ENCODE data around the gene NHS.

DNA sequence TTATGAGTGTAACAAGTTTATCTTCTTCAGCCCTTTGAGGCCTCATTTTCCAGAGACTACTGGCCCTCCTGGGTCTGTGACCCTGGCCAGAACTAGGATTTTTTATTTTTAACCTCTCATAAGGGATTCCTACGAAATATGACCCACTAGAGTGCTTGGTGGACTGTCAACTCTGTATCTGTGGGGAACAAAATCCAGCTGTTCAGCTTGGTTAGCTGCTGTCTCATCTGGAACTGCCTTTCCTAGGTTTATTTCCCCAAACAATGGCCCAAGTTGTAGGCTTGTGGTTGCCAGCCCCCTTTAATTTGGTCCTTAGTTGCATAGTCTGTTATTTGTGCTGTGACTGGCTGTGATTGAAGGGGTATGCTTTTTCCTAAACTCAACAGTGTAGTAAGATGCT is 56.2 kb downstream of the NHS start:
- TF ChIP-seq, protein P1, sequence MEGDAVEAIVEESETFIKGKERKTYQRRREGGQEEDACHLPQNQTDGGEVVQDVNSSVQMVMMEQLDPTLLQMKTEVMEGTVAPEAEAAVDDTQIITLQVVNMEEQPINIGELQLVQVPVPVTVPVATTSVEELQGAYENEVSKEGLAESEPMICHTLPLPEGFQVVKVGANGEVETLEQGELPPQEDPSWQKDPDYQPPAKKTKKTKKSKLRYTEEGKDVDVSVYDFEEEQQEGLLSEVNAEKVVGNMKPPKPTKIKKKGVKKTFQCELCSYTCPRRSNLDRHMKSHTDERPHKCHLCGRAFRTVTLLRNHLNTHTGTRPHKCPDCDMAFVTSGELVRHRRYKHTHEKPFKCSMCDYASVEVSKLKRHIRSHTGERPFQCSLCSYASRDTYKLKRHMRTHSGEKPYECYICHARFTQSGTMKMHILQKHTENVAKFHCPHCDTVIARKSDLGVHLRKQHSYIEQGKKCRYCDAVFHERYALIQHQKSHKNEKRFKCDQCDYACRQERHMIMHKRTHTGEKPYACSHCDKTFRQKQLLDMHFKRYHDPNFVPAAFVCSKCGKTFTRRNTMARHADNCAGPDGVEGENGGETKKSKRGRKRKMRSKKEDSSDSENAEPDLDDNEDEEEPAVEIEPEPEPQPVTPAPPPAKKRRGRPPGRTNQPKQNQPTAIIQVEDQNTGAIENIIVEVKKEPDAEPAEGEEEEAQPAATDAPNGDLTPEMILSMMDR (IDR thresholded peaks at IDR 0.05; ENCODE audit: insufficient read depth, low read length): no peak
- TF ChIP-seq POLR2AphosphoS5 (IDR thresholded peaks at IDR 0.05; ENCODE audit: low read depth): no peak
